CD4-positive, alpha-beta T cell treated with Interleukin-17A for 4 hours (primary cell): ENCODE measurements around the gene DIO1.
A peak's percentile ranks its signal among the peaks of the same experiment; 100 is the strongest.

Experiments used
- DNase-seq: peaks from one replicate; pipeline ENCODE4 v3.0.0-alpha.2; 2020; ENCODE audit warnings: mixed read lengths

Gene DIO1

DNA sequence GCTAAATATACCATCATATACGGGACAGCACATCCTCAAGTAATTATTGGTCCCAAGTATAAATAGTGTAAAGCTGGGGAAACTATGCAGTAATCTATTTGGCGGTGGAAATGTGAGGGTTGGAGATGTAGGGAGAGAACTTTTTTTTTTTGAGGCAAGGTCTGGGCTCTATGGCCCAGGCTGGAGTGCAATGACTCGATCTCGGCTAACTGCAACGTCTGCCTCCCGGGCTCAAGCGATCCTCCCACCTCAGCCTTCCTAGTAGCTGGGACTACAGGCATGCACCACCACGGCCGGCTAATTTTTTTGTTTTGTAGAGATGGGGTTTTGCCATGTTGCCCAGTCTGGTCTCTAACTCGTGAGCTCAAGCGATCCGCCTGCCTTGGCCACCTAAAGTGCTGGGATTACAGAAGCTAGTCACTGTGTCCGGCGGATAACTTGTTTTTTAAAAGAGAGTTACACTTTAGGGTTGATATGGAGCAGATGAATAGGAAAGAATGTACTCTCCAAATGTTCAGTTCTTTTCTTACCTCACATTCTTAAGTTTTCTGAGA is 49.6 kb downstream of the DIO1 start:
- no peak for DNase-seq

GRCh38 chr1:53944469-53945182 is 50.6 kb downstream of the DIO1 start:
- DNase-seq = no peak

GRCh38 chr1:53945183-53945432 is 51.1 kb downstream of the DIO1 start:
- no peak for DNase-seq

- peak; percentile 99 for DNase-seq
These were observed 51.7 kb downstream of the DIO1 start, which contains the start of gene IFT25 for GRCh38 chr1:53945433-53946251. IFT25 (minus strand) TSS chr1:53945699; CDS start chr1:53940082, 5,617 bp downstream.

GRCh38 chr1:53946252-53947171 is 52.5 kb downstream of the DIO1 start, which contains the start of gene LRRC42:
LRRC42 (plus strand) TSS chr1:53946350; CDS start chr1:53952000, 5,650 bp downstream.
- peak; percentile 76 for DNase-seq

- no peak for DNase-seq
These were observed 53.4 kb downstream of the DIO1 start for GRCh38 chr1:53947172-53947907.

- DNase-seq = no peak
These were observed 54.3 kb downstream of the DIO1 start for GRCh38 chr1:53948291-53948690.

DNA sequence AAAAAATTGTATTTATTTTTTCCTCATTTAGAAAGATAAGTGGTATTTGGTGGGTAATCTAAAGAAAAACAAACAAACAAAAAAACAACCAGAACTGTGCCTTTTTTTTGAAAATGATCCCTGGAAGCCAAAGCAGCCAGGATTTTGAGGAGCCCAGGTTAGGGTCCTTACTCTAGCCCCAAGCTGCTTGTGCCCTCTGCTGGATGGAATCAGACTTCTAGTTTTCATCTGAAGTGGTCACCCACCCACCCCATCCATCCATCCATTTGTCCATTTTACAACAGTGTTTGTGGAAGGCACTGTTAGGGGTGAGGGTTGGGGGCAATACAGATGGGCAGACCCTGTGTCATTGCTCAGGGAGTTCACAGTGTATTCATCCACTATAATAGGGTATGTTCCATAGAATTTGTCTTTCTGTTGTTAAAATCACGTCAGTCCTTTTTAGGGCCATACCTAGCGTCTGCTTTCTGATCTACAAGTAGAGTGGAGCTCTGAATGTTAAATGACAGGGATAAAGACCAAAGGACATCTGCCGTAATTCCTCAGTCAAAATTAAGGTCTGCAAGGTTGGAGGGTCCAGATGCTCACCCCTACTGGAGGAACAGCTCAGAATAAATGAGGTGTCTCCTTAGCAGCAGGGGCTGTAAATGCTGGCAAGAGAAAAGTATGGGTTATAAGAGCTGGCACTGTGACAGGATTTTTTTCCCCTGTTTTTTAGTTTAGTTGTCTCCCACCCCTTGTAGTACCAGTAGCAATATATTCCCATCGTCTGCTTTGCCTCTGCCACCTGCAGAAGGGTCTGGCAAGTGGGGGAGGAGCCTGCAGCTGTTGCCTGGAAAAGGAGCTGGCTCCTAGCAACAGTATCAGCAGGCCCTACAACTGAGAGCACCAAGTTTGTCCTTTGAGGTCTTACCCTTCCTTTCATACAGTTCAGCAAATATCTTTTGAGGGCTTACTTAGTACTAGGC is 55.3 kb downstream of the DIO1 start:
- DNase-seq = peak; percentile 34

- no peak for DNase-seq
These were observed 57.7 kb downstream of the DIO1 start for GRCh38 chr1:53951697-53952096.

- DNase-seq = no peak
These were observed 60.1 kb downstream of the DIO1 start for GRCh38 chr1:53954128-53954527.

DNA sequence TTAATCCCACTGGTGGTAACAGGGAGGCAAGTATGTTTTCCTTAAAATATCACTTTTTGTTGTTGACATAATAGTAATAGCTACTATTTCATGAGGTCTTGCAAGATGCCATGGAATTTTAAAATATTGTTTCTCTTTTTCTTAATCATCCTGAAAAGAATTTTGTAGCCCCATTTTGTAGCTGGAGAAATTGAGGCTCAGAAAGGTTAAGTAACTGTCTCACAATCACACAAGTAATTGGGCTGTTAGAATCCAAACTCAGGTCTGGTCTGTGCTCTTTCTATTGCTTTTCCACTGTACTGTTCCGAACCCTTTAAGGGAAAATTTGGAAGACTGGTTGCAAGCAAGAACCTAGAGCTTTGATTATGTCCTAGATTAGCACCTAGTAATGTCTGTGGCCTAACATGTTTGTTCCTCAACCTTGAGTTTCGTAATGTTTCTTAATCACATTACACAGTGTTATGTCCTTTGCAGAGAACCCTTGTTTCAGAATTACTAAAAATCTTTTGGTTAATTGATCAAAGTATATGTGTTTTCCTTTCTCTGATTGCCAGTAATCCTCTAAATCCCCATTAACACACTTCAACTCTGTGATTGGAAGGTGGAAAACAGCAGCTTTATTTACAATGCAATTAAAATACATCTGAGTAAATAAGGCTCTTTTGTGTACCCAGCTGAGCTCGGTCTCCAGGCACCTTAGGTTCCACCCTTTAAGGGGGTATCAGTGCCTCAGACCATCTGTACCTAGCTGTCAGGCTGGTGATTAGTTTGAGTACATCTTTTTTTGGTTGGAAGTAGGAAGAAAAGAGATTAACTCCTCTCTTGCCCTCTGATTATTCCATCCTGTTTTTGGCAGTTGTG is 62.6 kb downstream of the DIO1 start:
- DNase-seq = no peak

- no peak for DNase-seq
These were observed 63.3 kb downstream of the DIO1 start for GRCh38 chr1:53957194-53957818.

GRCh38 chr1:53959664-53960250 is 65.8 kb downstream of the DIO1 start:
- DNase-seq = no peak
